Liver (tissue), 3 donors: ENCODE measurements around the gene ZNF132.

ENCODE experiments used
- ATF3 ChIP-seq: IDR thresholded peaks from 2 replicates; pipeline ENCODE4 v1.6.1; 2016; ENCODE audit warnings: antibody characterized with exemption
- CTCF ChIP-seq: fragments of 150-350 bp; IDR thresholded peaks from 2 replicates; pipeline ENCODE4 v1.5.1; 2017; ENCODE audit warnings: improper control_type of control experiment, low read depth, low read length; ENCODE audit not compliant: missing input control
- EGR1 ChIP-seq, 2 donors: IDR thresholded peaks; 2 replicates each; pipeline ENCODE4 v1.6.1; 2016 to 2018; ENCODE audit warnings: antibody characterized with exemption in 2 of 2, low read depth in 2 of 2
- GABPA ChIP-seq, 2 donors: IDR thresholded peaks in 1 of 2; conservative IDR thresholded peaks in 1 of 2; 2 replicates each; pipeline ENCODE4 v1.6.1; 2016; ENCODE audit warnings: antibody characterized with exemption in 2 of 2, mild to moderate bottlenecking in 1 of 2, moderate library complexity in 1 of 2
- HNF4A ChIP-seq, 2 donors: conservative IDR thresholded peaks; 2 replicates each; pipeline ENCODE4 v1.6.1; 2016; ENCODE audit warnings: antibody characterized with exemption in 2 of 2, mild to moderate bottlenecking in 2 of 2
- JUND ChIP-seq, 2 donors: IDR thresholded peaks; 2 replicates each; pipeline ENCODE4 v1.6.1; 2016; ENCODE audit warnings: antibody characterized with exemption in 2 of 2
- RAD21 ChIP-seq, 2 donors: IDR thresholded peaks; 2 replicates each; pipeline ENCODE4 v1.6.1; 2016; ENCODE audit warnings: antibody characterized with exemption in 2 of 2, mild to moderate bottlenecking in 2 of 2
- REST ChIP-seq: IDR thresholded peaks from 2 replicates; pipeline ENCODE4 v1.6.1; 2016; ENCODE audit warnings: antibody characterized with exemption, mild to moderate bottlenecking
- SP1 ChIP-seq: IDR thresholded peaks from 2 replicates; pipeline ENCODE4 v1.6.1; 2018; ENCODE audit warnings: antibody characterized with exemption, mild to moderate bottlenecking
- TAF1 ChIP-seq: conservative IDR thresholded peaks from 2 replicates; pipeline ENCODE4 v1.6.1; 2016; ENCODE audit warnings: antibody characterized with exemption, mild to moderate bottlenecking
- YY1 ChIP-seq: IDR thresholded peaks from 2 replicates; pipeline ENCODE4 v1.6.1; 2016; ENCODE audit warnings: antibody characterized with exemption, mild to moderate bottlenecking
- donor health status: healthy.
- donor health status: healthy.

GRCh38 chr19:58386576-58387337, 53.2 kb downstream of the ZNF132 start, which contains the start of gene RPS5:
- no peak for TF ChIP-seq CTCF
- peak; percentile 84 for TF ChIP-seq YY1
- TF ChIP-seq REST: peak; percentile 88
- peak; percentile 72 for TF ChIP-seq SP1
- peak in 1 of 2 donors; percentile 45 for TF ChIP-seq RAD21 (IDR thresholded peaks at IDR 0.05)
- peak; percentile 83 to 96 for TF ChIP-seq GABPA (IDR thresholded peaks at IDR 0.05 in 1 of 2, conservative IDR thresholded peaks at IDR 0.05 in 1 of 2)
- no peak for TF ChIP-seq JUND (IDR thresholded peaks at IDR 0.05)
- peak in 1 of 2 donors; percentile 28 for TF ChIP-seq EGR1 (IDR thresholded peaks at IDR 0.05; ENCODE audit: low read depth in 2 of 2)
- peak in 1 of 2 donors; percentile 14 for TF ChIP-seq HNF4A (conservative IDR thresholded peaks at IDR 0.05)
- TF ChIP-seq TAF1: peak; percentile 99
- TF ChIP-seq ATF3: no peak
